HepG2 (cell line): ENCODE measurements around the gene MYH7B. TPM values are rescaled to one million over a fixed set of nuclear protein-coding genes. Genes with fewer than 3 reads are reported as not detected.

Experiments
- AHR ChIP-seq: IDR thresholded peaks from 2 replicates; pipeline ENCODE4 v1.6.1; 2018; ENCODE audit warnings: missing genetic modification reagents, missing compliant biosample characterization
- ESRRA ChIP-seq: sonication (generic); formaldehyde crosslinking; IDR thresholded peaks from 2 replicates; pipeline ENCODE4 v1.5.1; 2020; ENCODE audit warnings: mild to moderate bottlenecking, low read depth, missing genetic modification reagents
- FUBP1 ChIP-seq: sonication (generic); formaldehyde crosslinking; IDR thresholded peaks from 2 replicates; pipeline ENCODE4 v1.5.1; 2020; ENCODE audit warnings: missing genetic modification reagents, mild to moderate bottlenecking, borderline replicate concordance
- GATA4 ChIP-seq: sonication (generic); IDR thresholded peaks from 2 replicates; pipeline ENCODE4 v1.6.1; 2016; ENCODE audit warnings: antibody characterized with exemption, low read depth, borderline replicate concordance
- HHEX ChIP-seq: IDR thresholded peaks from 2 replicates; pipeline ENCODE4 v1.6.1; 2016; ENCODE audit warnings: control low read depth
- HNF1A ChIP-seq, 2 experiments: sonication (generic) in 1 of 2; formaldehyde crosslinking in 1 of 2; IDR thresholded peaks; 2 replicates each; pipeline versions ENCODE4 v1.4.0 to v1.6.1; 2016 to 2020; ENCODE audit warnings: borderline replicate concordance in 1 of 2, low read depth in 1 of 2, mild to moderate bottlenecking in 1 of 2, missing genetic modification reagents in 1 of 2
- HNF4A ChIP-seq: sonication (generic); formaldehyde crosslinking; IDR thresholded peaks from 2 replicates; pipeline ENCODE4 v1.4.0; 2020; ENCODE audit warnings: missing genetic modification reagents
- KAT2B ChIP-seq: fragments of 150-350 bp; IDR thresholded peaks from 2 replicates; pipeline ENCODE4 v1.6.1; 2014; ENCODE audit warnings: low read depth, low read length, borderline replicate concordance
- KMT2A ChIP-seq: sonication (generic); formaldehyde crosslinking; IDR thresholded peaks from 2 replicates; pipeline ENCODE4 v1.4.0; 2020; ENCODE audit warnings: missing genetic modification reagents
- MIER2 ChIP-seq: IDR thresholded peaks from 2 replicates; pipeline ENCODE4 v1.6.1; 2016; ENCODE audit warnings: missing biosample characterization, missing genetic modification reagents
- PBX2 ChIP-seq: IDR thresholded peaks from 2 replicates; pipeline ENCODE4 v1.6.1; 2016; ENCODE audit warnings: control low read depth
- PHB2 ChIP-seq: fragments of 450-650 bp; IDR thresholded peaks from 2 replicates; pipeline ENCODE4 v1.6.1; 2018; ENCODE audit not compliant: partially characterized antibody
- SMARCE1 ChIP-seq: fragments of 450-650 bp; IDR thresholded peaks from 2 replicates; pipeline ENCODE4 v1.6.1; 2017; ENCODE audit warnings: borderline replicate concordance
- SSRP1 ChIP-seq: IDR thresholded peaks from 2 replicates; pipeline ENCODE4 v1.6.1; 2016; ENCODE audit warnings: control low read depth
- ZFP1 ChIP-seq: IDR thresholded peaks from 2 replicates; pipeline ENCODE4 v1.6.1; 2016
- ZNF256 ChIP-seq: sonication (generic); formaldehyde crosslinking; conservative IDR thresholded peaks from 2 replicates; pipeline ENCODE4 v1.4.0; 2020; ENCODE audit warnings: missing genetic modification reagents
- ZNF274 ChIP-seq: sonication (generic); formaldehyde crosslinking; IDR thresholded peaks from 2 replicates; pipeline ENCODE4 v1.5.1; 2020; ENCODE audit warnings: mild to moderate bottlenecking, missing genetic modification reagents
- ZNF652 ChIP-seq: IDR thresholded peaks from 2 replicates; pipeline ENCODE4 v1.6.1; 2016; ENCODE audit warnings: low read depth, borderline replicate concordance
- ZNF678 ChIP-seq: sonication (generic); formaldehyde crosslinking; IDR thresholded peaks from 2 replicates; pipeline ENCODE4 v1.4.0; 2020; ENCODE audit warnings: mild to moderate bottlenecking, missing genetic modification reagents
- ZSCAN25 ChIP-seq: sonication (generic); formaldehyde crosslinking; IDR thresholded peaks from 2 replicates; pipeline ENCODE4 v1.8.0; 2022; ENCODE audit warnings: mild to moderate bottlenecking, missing genetic modification reagents
- polyA plus RNA-seq, 8 experiments: library from polyadenylated mRNA; depleted of rRNA in 3 of 8; stranded (reverse) in 7 of 8; unstranded in 1 of 8; fragments of >200 nt; fragmentation: Illumina TruSeq in 4 of 8; extraction: Trizol in 4 of 8; gene quantifications; 2 replicates each; pipeline versions ENCODE4 v1.2.1 to v1.2.3, GENCODE V29; 2011 to 2016; ENCODE audit warnings: low read depth in 4 of 8, missing spikeins in 1 of 8, mixed read lengths in 1 of 8; ENCODE audit not compliant: insufficient read depth in 1 of 8
- total RNA-seq, 5 experiments: library from RNA; depleted of rRNA; stranded (reverse); fragments of >200 nt; fragmentation: Illumina TruSeq; extraction: Trizol; gene quantifications; 2 replicates each; pipeline ENCODE4 v1.2.3, GENCODE V29; 2016; ENCODE audit warnings: low read depth in 1 of 5

The MYH7B gene
- total and polyA plus RNA-seq, 2 of the 13 experiments (the other 11 are each of a cell fraction or from before 2014, with no cell fraction given) = 0.05 to 0.20 TPM

GRCh38 chr20:34955231-34956040, at the start of gene MYH7B, which contains the start of gene GSS (continued):
- TF ChIP-seq KMT2A = peak; percentile 87
- TF ChIP-seq ZNF652 (CRISPR knock-in tag) = no peak; the same call in 1 of the 2 replicates
- TF ChIP-seq HHEX = peak; percentile 65
- no peak; the same call in 1 of the 2 replicates for TF ChIP-seq ZFP1 (CRISPR knock-in tag)
- peak; percentile 80 for TF ChIP-seq ZSCAN25 (CRISPR knock-in tag)
- TF ChIP-seq PBX2 = no peak
- TF ChIP-seq KAT2B = peak; percentile 57; the same call in 1 of the 2 replicates
- TF ChIP-seq ESRRA = peak; percentile 88
- no peak for TF ChIP-seq SMARCE1
- 0 out of 2 replicates have a peak, but pooled peaks have one; percentile 20 for TF ChIP-seq ZNF256 (CRISPR knock-in tag)
- no peak; the same call in none of the 2 replicates for TF ChIP-seq ZNF274 (CRISPR knock-in tag)
- TF ChIP-seq FUBP1 (CRISPR knock-in tag) = peak; percentile 90; the same call in 1 of the 2 replicates
- TF ChIP-seq HNF4A (CRISPR knock-in tag) = peak; percentile 75
- peak; percentile 82 for TF ChIP-seq GATA4
- no peak for TF ChIP-seq MIER2 (CRISPR knock-in tag)
- peak; percentile 82 for TF ChIP-seq ZNF678 (CRISPR knock-in tag)
- TF ChIP-seq AHR (CRISPR knock-in tag) = peak; percentile 93
- TF ChIP-seq PHB2 = no peak
- peak; percentile 94 for TF ChIP-seq SSRP1 (CRISPR knock-in tag)
- no peak; the same call in 1 of the 2 replicates for TF ChIP-seq HNF1A (IDR thresholded peaks at IDR 0.05; ENCODE audit: low read depth)
- peak; percentile 92 for TF ChIP-seq HNF1A (CRISPR knock-in tag; IDR thresholded peaks at IDR 0.05; ENCODE audit: borderline replicate concordance)
